ENCODE measurements around the gene PIANP. TPM values are rescaled to one million over a fixed set of nuclear protein-coding genes. Genes with fewer than 3 reads are reported as not detected.
A peak's percentile ranks its signal among the peaks of the same experiment; 100 is the strongest.
"Not testable (repeated sequence)": the region's sequence is repeated elsewhere in the genome, so short reads cannot be mapped to it uniquely, and the experiment has no call there.

The PIANP gene
- total RNA-seq, result under 1 TPM in 3 of 4 donors, not detected in 1; 0.29 to 0.99 (median 0.80) TPM
- polyA plus RNA-seq, result 0.18 TPM
- long read RNA-seq, donor 1, partial matches to known transcripts, result 1 of 2 reads
- long read RNA-seq, donor 1, other reads (novel, unspliced or antisense), result 0 of 2 reads
- long read RNA-seq, donor 2, result 0 reads
- long read RNA-seq, donor 3, result 0 reads
- long read RNA-seq, donor 4, result 0 reads

DNA sequence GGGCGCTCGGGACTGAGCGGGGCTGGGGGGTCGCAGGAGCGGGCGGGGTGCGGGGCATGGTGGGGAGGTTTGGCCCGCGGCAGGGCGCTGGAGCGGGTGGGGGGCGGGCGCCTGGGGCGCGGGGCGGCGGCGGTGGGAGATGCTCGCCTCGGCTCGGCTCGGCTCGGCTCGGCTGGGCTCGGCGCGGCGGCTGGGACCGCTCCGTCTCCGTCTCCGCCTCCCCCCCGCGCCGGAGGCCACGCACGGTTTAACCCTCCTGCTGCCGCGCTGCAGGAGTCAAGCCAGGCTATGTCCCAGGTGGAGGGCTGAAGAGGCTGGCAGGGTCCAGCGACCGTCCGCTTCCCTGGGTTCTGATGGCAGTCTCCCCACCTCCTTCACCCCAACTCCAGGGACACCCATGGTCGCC is at the start of gene PIANP:
Gene PIANP, minus strand, starts transcription at position 170 of the 406 bp plus-strand sequence. CDS start 2,754 bp downstream, outside the sequence.
- Histone ChIP-seq H3K27ac (ENCODE audit: low read length) (no peak within 1 kb of the TSS), H3K27me3 (ENCODE audit: control insufficient read depth, insufficient read depth) (no peaks in the 10 kb centered on the region), H3K9me3 (ENCODE audit: control insufficient read depth, low read length) (no peaks in the 10 kb centered on the region), H3K4me1 (ENCODE audit: control insufficient read depth, insufficient read depth, low read length) (no peaks in the 10 kb centered on the region), H3K4me3 (ENCODE audit: low read length) (peak within 1 kb of the TSS; percentile 59)
- ATAC-seq (peak; percentile 55 to 65), DNase-seq (peak in 2 of 3 donors; percentile 73 to 77)
- intact Hi-C loops (cut with DNase I), result no loop called here
- WGBS, result under 1% methylated on average over 36 of the region's 43 CpGs

DNA sequence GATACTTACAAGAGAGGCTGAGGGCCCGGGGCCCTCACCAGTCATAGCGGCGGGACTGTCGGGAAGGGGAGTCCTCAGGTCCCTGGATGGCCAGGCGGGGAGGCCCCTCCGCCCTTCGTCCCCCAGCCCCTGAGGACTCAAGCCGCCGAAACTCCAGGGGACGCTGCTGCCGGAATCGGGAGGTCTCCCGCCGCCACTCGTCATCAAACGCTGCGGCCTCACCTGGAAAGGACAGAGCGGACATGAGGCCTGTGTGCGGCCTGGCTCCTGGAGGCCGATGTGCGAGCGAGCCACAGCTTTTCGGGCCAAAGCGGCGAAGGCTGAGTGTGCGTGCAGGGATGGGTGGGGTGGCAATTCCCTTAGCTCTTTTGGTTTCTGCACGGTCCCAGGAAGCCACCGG is 48.1 kb upstream of the PIANP start:
- intact Hi-C loops (cut with DNase I), result no loop called here
- H3K9me3 ChIP-seq (ENCODE audit: control insufficient read depth, low read length), result no peaks in the 10 kb centered on the region
- WGBS, result 92% methylated on average over 28 of the region's 28 CpGs
- no peak overlapping the region for H3K27ac ChIP-seq (ENCODE audit: low read length)
- H3K4me1 ChIP-seq (ENCODE audit: control insufficient read depth, insufficient read depth, low read length), result no peaks in the 10 kb centered on the region
- peak in 1 of 3 donors; percentile 50 for DNase-seq
- ATAC-seq, result no peak
- H3K4me3 ChIP-seq (ENCODE audit: low read length), result no peak overlapping the region
- H3K27me3 ChIP-seq (ENCODE audit: control insufficient read depth, insufficient read depth), result no peaks in the 10 kb centered on the region

GRCh38 chr12:6747216-6747615 is 46.6 kb upstream of the PIANP start:
- no peaks in the 10 kb centered on the region for H3K4me1 ChIP-seq (ENCODE audit: control insufficient read depth, insufficient read depth, low read length)
- no peak for ATAC-seq
- H3K27me3 ChIP-seq (ENCODE audit: control insufficient read depth, insufficient read depth), result no peaks in the 10 kb centered on the region
- no peaks in the 10 kb centered on the region for H3K9me3 ChIP-seq (ENCODE audit: control insufficient read depth, low read length)
- intact Hi-C loops (cut with DNase I), result no loop called here
- 64% methylated on average over 4 of the region's 4 CpGs for WGBS
- no peak overlapping the region for H3K4me3 ChIP-seq (ENCODE audit: low read length)
- DNase-seq, result no peak
- no peak overlapping the region for H3K27ac ChIP-seq (ENCODE audit: low read length)

- Histone ChIP-seq H3K27me3 (ENCODE audit: control insufficient read depth, insufficient read depth) (no peaks in the 10 kb centered on the region), H3K27ac (ENCODE audit: low read length) (no peak overlapping the region), H3K9me3 (ENCODE audit: control insufficient read depth, low read length) (no peaks in the 10 kb centered on the region), H3K4me3 (ENCODE audit: low read length) (no peak overlapping the region), H3K4me1 (ENCODE audit: control insufficient read depth, insufficient read depth, low read length) (no peaks in the 10 kb centered on the region)
- DNase-seq, result no peak
- WGBS, result 61% methylated on average over 13 of the region's 13 CpGs
- intact Hi-C loops (cut with DNase I), result no loop called here
- peak; percentile 15 to 30 for ATAC-seq
These were observed 45.3 kb upstream of the PIANP start for GRCh38 chr12:6745741-6746525.

DNA sequence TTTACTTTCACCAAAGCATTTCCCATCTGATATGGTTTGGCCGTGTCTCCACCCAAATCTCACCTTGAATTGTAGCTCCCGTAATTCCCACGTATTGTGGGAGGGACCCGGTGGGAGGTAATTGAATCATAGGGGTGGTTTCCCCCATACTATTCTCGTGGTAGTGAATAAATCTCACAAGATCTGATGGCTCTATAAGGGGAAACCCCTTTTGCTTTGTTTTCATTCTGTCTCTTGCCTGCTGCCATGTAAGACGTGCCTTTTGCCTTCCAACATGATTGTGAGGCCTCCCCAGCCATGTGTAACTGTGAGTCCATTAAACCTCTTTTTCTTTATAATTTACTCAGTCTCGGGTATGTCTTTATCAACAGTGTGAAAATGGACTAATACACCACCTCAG is 42.7 kb upstream of the PIANP start:
- H3K4me3 ChIP-seq (ENCODE audit: low read length); H3K4me1 ChIP-seq (ENCODE audit: control insufficient read depth, insufficient read depth, low read length); H3K27ac ChIP-seq (ENCODE audit: low read length); H3K9me3 ChIP-seq (ENCODE audit: control insufficient read depth, low read length); DNase-seq; H3K27me3 ChIP-seq (ENCODE audit: control insufficient read depth, insufficient read depth); intact Hi-C loops (cut with DNase I); ATAC-seq: not testable (repeated sequence)
- 73% methylated on average over 7 of the region's 7 CpGs for WGBS

DNA sequence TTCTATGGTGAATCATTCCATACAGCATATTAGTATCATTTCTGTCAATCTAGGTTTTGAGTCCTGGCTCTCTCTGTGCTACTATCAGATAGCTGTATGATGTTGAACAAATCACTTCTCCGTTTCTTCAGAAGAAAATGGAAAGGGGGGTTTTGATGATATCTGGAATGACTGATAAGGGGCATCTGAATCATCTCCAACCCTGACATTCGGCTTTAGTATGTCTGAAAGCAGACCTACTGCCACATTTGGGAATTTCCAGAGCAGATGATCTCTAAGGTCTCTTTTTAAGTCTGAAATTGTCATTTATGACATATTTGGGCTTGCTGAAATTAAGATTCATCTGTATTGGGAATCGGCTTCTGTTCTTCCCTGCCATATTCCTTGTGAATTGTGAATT is 42.2 kb upstream of the PIANP start:
- Histone ChIP-seq H3K27me3 (ENCODE audit: control insufficient read depth, insufficient read depth) (no peaks in the 10 kb centered on the region), H3K9me3 (ENCODE audit: control insufficient read depth, low read length) (no peaks in the 10 kb centered on the region), H3K4me1 (ENCODE audit: control insufficient read depth, insufficient read depth, low read length) (no peaks in the 10 kb centered on the region), H3K27ac (ENCODE audit: low read length) (no peak overlapping the region), H3K4me3 (ENCODE audit: low read length) (no peak overlapping the region)
- ATAC-seq (no peak), DNase-seq (no peak)
- WGBS, result 84% methylated on average over 3 of the region's 3 CpGs
- intact Hi-C loops (cut with DNase I), result no loop called here

GRCh38 chr12:6742080-6742479 is 41.5 kb upstream of the PIANP start:
- H3K27ac ChIP-seq (ENCODE audit: low read length); DNase-seq; H3K27me3 ChIP-seq (ENCODE audit: control insufficient read depth, insufficient read depth); H3K4me3 ChIP-seq (ENCODE audit: low read length); intact Hi-C loops (cut with DNase I); H3K4me1 ChIP-seq (ENCODE audit: control insufficient read depth, insufficient read depth, low read length); H3K9me3 ChIP-seq (ENCODE audit: control insufficient read depth, low read length); ATAC-seq: not testable (repeated sequence)
- WGBS, result 69% methylated on average over 12 of the region's 12 CpGs

GRCh38 chr12:6736754-6737153 is 36.1 kb upstream of the PIANP start:
- Histone ChIP-seq H3K27ac (ENCODE audit: low read length) (no peak overlapping the region), H3K4me3 (ENCODE audit: low read length) (no peak overlapping the region), H3K27me3 (ENCODE audit: control insufficient read depth, insufficient read depth) (no peaks in the 10 kb centered on the region), H3K9me3 (ENCODE audit: control insufficient read depth, low read length) (no peaks in the 10 kb centered on the region), H3K4me1 (ENCODE audit: control insufficient read depth, insufficient read depth, low read length) (no peaks in the 10 kb centered on the region)
- ATAC-seq (no peak), DNase-seq (no peak)
- WGBS, result 96% methylated on average over 5 of the region's 5 CpGs
- intact Hi-C loops (cut with DNase I), result loop anchor here in 1 of 4 donors (5.0 to 10.0 kb wide), 2 partner anchors 48 to 91 kb away; partner anchors contain the start of genes CD4 and P3H3

DNA sequence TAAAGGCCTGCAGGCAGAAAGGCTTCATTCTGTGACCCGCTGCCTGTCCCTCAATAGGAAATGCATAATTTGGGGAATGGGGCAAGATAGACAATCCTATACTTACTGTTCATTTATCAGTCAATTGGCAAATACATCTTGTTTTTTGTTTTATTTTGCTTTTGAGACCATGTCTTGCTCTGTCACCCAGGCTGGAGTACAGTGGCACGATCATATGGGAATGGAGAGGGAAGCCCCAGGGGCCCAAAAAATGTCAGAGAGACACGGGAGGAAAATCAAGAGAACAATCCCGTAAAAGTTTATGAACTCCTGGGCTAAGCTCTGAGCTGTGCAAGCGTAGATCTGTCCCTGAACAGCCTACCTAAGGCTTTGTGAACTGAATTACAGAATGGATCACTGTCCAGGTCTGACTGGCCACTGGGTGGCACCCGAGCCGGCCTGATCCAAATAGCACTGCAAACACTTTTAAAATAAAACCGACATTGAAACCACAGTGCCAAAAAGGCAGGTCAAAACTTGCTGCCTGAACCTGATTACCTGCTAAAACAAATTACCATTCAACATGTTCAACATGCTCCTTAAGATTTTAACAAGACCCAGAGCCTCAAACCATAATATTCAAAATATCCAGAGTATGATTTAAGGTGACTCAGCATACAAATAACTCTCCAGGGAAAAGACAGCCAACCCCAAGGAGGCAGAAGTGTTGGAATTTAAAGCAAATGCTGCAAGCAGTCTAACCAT is 35.0 kb upstream of the PIANP start:
- peak; percentile 88 to 91 for ATAC-seq
- Histone ChIP-seq H3K4me1 (ENCODE audit: control insufficient read depth, insufficient read depth, low read length) (no peaks in the 10 kb centered on the region), H3K27ac (ENCODE audit: low read length) (no peak overlapping the region), H3K27me3 (ENCODE audit: control insufficient read depth, insufficient read depth) (no peaks in the 10 kb centered on the region), H3K9me3 (ENCODE audit: control insufficient read depth, low read length) (no peaks in the 10 kb centered on the region), H3K4me3 (ENCODE audit: low read length) (no peak overlapping the region)
- intact Hi-C loops (cut with DNase I), result loop anchor here in 1 of 4 donors (5.0 to 10.0 kb wide), 2 partner anchors 49 to 92 kb away; partner anchors contain the start of genes CD4 and P3H3
- WGBS, result 37% methylated on average over 8 of the region's 8 CpGs
- DNase-seq, result peak; percentile 58 to 90 (median 85)

- WGBS, result 68% methylated on average over 10 of the region's 10 CpGs
- Histone ChIP-seq H3K4me3 (ENCODE audit: low read length) (no peak overlapping the region), H3K4me1 (ENCODE audit: control insufficient read depth, insufficient read depth, low read length) (no peaks in the 10 kb centered on the region), H3K27me3 (ENCODE audit: control insufficient read depth, insufficient read depth) (no peaks in the 10 kb centered on the region), H3K9me3 (ENCODE audit: control insufficient read depth, low read length) (no peaks in the 10 kb centered on the region), H3K27ac (ENCODE audit: low read length) (no peak overlapping the region)
- ATAC-seq, result no peak
- no peak for DNase-seq
- intact Hi-C loops (cut with DNase I), result loop anchor here in 1 of 4 donors (5.0 to 10.0 kb wide), 2 partner anchors 50 to 93 kb away; partner anchors contain the start of genes CD4 and P3H3
These were observed 34.1 kb upstream of the PIANP start for GRCh38 chr12:6734506-6735387.

Data from right cardiac atrium (tissue), 5 donors.